HCT116 (cell line): ENCODE measurements around the gene PVR. TPM values are rescaled to one million over a fixed set of nuclear protein-coding genes. Genes with fewer than 3 reads are reported as not detected.

Experiments used
- ATAC-seq: fragments of 200-7000 bp; cut with Tn5 transposase; 2 replicates; pipeline ENCODE4 v1.9.1; 2020; ENCODE audit warnings: mild to moderate bottlenecking, moderate library complexity
- BruUV-seq: library from RNA; stranded (reverse); fragments of 400-500 nt; replicated peaks from 2 replicates; lab custom pipeline; 2021; lab: Mats Ljungman, UMichigan
- CTCF ChIA-PET: fragments of 300-600 bp; sonication (Branson Sonifier 250); formaldehyde crosslinking; loops from one replicate; lab custom pipeline; 2021; ENCODE audit warnings: antibody characterized with exemption; lab: Charles Lee
- POLR2A ChIA-PET: fragments of 300-600, 350-600 bp; sonication (Branson Sonifier 250); formaldehyde crosslinking; loops from one replicate; lab custom pipeline; 2021; ENCODE audit warnings: antibody characterized with exemption; lab: Charles Lee
- RAD21 ChIA-PET, 2 experiments: fragments of 300-600 bp; sonication (Branson Sonifier 250); formaldehyde crosslinking; loops; one replicate each; lab custom pipeline; 2023; ENCODE audit warnings: low total read pairs in 2 of 2; ENCODE audit not compliant: uncharacterized antibody in 2 of 2, unreplicated experiment in 2 of 2, low non-redundant PET in 1 of 2; lab: Charles Lee
- DNase-seq: peaks from one replicate; pipeline ENCODE4 v3.0.0-alpha.2; 2010; ENCODE audit warnings: low read depth, low spot score
- H2AFZ ChIP-seq: fragments of 200-600 bp; shearing (Covaris generic), sonication (generic); 2 replicates; pipeline ENCODE4 v1.6.1; 2017; ENCODE audit warnings: low read depth, mixed run types, mixed read lengths, antibody characterized with exemption, low read length; ENCODE audit not compliant: poor library complexity, severe bottlenecking
- H3K27ac ChIP-seq: 2 replicates; pipeline ENCODE4 v1.5.1; 2012; ENCODE audit warnings: low read depth, low read length
- H3K27me3 ChIP-seq: fragments of 200-600 bp; sonication (generic); 2 replicates; pipeline ENCODE4 v1.6.1; 2016; ENCODE audit warnings: mixed run types, low read length, mixed read lengths; ENCODE audit not compliant: insufficient read depth
- H3K36me3 ChIP-seq, 2 experiments: fragments of 200-500 bp in 1 of 2; fragments of 200-600 bp in 1 of 2; sonication (Bioruptor generic) in 1 of 2; sonication (generic) in 1 of 2; 2 replicates each; pipeline versions ENCODE4 v1.5.1 to v1.6.1; 2014 to 2016; ENCODE audit warnings: low read length in 2 of 2, inconsistent platforms in 1 of 2, mixed read lengths in 1 of 2, mixed run types in 1 of 2; ENCODE audit not compliant: insufficient read depth in 2 of 2, control insufficient read depth in 1 of 2
- H3K4me1 ChIP-seq, 2 experiments: fragments of 200-600 bp in 1 of 2; sonication (generic) in 1 of 2; 2 replicates each; pipeline versions ENCODE4 v1.5.1 to v1.6.1; 2012 to 2017; ENCODE audit warnings: low read length in 2 of 2, inconsistent platforms in 1 of 2, mild to moderate bottlenecking in 1 of 2, mixed read lengths in 1 of 2, mixed run types in 1 of 2, moderate library complexity in 1 of 2; ENCODE audit not compliant: insufficient read depth in 2 of 2, control insufficient read depth in 1 of 2
- H3K4me2 ChIP-seq: fragments of 200-600 bp; sonication (generic); 2 replicates; pipeline ENCODE4 v1.6.1; 2017; ENCODE audit warnings: mixed run types, low read length, mixed read lengths
- H3K4me3 ChIP-seq, 2 experiments: fragments of 200-600 bp in 1 of 2; sonication (generic) in 1 of 2; replicated peaks in 1 of 2; 2 replicates each; pipeline ENCODE4 v1.5.1; 2011 to 2016; ENCODE audit warnings: low read length in 2 of 2, control low read depth in 1 of 2, low read depth in 1 of 2, mild to moderate bottlenecking in 1 of 2, mixed read lengths in 1 of 2, mixed run types in 1 of 2
- H3K79me2 ChIP-seq: fragments of 200-600 bp; sonication (generic); 2 replicates; pipeline ENCODE4 v1.6.1; 2017; ENCODE audit warnings: mild to moderate bottlenecking, mixed run types, low read length, moderate library complexity, mixed read lengths; ENCODE audit not compliant: insufficient read depth
- H3K9ac ChIP-seq: fragments of 200-600 bp; sonication (generic); 2 replicates; pipeline ENCODE4 v1.6.1; 2016; ENCODE audit warnings: low read length, mixed read lengths
- H3K9me2 ChIP-seq: fragments of 200-600 bp; sonication (generic), shearing (Covaris generic); 2 replicates; pipeline ENCODE4 v1.6.1; 2017; ENCODE audit warnings: mixed run types, mild to moderate bottlenecking, moderate library complexity; ENCODE audit not compliant: insufficient read depth
- H3K9me3 ChIP-seq, 2 experiments: fragments of 200-500 bp in 1 of 2; fragments of 200-600 bp in 1 of 2; sonication (Bioruptor generic) in 1 of 2; sonication (generic) in 1 of 2; 2 replicates each; pipeline ENCODE4 v1.6.1; 2014 to 2017; ENCODE audit warnings: low read length in 2 of 2, mixed read lengths in 2 of 2, inconsistent platforms in 1 of 2, low read depth in 1 of 2, mild to moderate bottlenecking in 1 of 2, mixed run types in 1 of 2, moderate library complexity in 1 of 2; ENCODE audit not compliant: control insufficient read depth in 1 of 2, insufficient read depth in 1 of 2
- H4K20me1 ChIP-seq: fragments of 200-600 bp; sonication (generic), shearing (Covaris generic); 2 replicates; pipeline ENCODE4 v1.6.1; 2017; ENCODE audit warnings: mixed run types, mild to moderate bottlenecking, moderate library complexity; ENCODE audit not compliant: insufficient read depth
- EZH2phosphoT487 ChIP-seq: fragments of 200-600 bp; IDR thresholded peaks from 2 replicates; pipeline ENCODE4 v1.6.1; 2018; ENCODE audit warnings: antibody characterized with exemption, borderline replicate concordance
- POLR2AphosphoS5 ChIP-seq: IDR thresholded peaks from 2 replicates; pipeline ENCODE4 v1.6.1; 2011; ENCODE audit warnings: mild to moderate bottlenecking, low read depth, low read length, moderate library complexity
- SRF ChIP-seq: IDR thresholded peaks from 2 replicates; pipeline ENCODE4 v1.6.1; 2012; ENCODE audit warnings: low read depth
- YY1 ChIP-seq: IDR thresholded peaks from 2 replicates; pipeline ENCODE4 v1.6.1; 2011; ENCODE audit warnings: low read length, low read depth, moderate library complexity, mild to moderate bottlenecking; ENCODE audit not compliant: insufficient replicate concordance; ENCODE audit errors: extremely low read depth
- intact Hi-C: fragments of 100-400 bp; cut with micrococcal nuclease; formaldehyde crosslinking; loops from 2 replicates; pipeline ENCODE4 v1.10.0; 2022
- total RNA-seq: library from RNA; stranded (reverse); gene quantifications from one replicate; pipeline ENCODE4 v1.2.1, GENCODE V29; 2021; ENCODE audit not compliant: unreplicated experiment
- TF ChIP-seq, protein P1 (sequence below): IDR thresholded peaks from 2 replicates; pipeline ENCODE4 v1.6.1; 2012
- TF ChIP-seq, protein P2 (sequence below): IDR thresholded peaks from 2 replicates; pipeline ENCODE4 v1.6.1; 2012; ENCODE audit warnings: low read depth

The PVR gene
- total RNA-seq, 1 experiment from 2014 or later, result 62.0 TPM

DNA sequence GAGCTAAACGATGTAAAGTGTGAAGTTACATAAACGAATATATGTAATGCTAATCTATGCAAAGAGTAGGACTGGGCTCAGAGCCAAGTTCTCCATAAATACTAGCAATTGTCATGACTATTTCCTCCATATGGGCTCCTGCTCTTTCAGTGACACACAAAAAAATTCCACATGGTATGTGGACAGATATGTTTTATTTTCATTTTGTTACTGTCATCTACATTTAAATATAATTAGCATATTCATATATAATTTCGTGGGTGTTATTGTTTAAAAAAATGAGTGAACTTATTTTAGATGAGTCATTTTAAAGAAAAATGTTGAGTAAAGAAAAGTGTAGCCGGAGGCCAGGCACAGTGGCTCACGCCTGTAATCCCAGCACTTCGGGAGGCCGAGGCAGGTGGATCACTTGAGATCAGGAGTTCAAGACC is 35.3 kb upstream of the PVR start:
- TF ChIP-seq, protein P1, sequence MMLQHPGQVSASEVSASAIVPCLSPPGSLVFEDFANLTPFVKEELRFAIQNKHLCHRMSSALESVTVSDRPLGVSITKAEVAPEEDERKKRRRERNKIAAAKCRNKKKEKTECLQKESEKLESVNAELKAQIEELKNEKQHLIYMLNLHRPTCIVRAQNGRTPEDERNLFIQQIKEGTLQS, result no peak
- no peak for TF ChIP-seq EZH2phosphoT487
- no peak for TF ChIP-seq YY1
- TF ChIP-seq POLR2AphosphoS5, result no peak
- no peak for TF ChIP-seq SRF
- TF ChIP-seq, protein P2, sequence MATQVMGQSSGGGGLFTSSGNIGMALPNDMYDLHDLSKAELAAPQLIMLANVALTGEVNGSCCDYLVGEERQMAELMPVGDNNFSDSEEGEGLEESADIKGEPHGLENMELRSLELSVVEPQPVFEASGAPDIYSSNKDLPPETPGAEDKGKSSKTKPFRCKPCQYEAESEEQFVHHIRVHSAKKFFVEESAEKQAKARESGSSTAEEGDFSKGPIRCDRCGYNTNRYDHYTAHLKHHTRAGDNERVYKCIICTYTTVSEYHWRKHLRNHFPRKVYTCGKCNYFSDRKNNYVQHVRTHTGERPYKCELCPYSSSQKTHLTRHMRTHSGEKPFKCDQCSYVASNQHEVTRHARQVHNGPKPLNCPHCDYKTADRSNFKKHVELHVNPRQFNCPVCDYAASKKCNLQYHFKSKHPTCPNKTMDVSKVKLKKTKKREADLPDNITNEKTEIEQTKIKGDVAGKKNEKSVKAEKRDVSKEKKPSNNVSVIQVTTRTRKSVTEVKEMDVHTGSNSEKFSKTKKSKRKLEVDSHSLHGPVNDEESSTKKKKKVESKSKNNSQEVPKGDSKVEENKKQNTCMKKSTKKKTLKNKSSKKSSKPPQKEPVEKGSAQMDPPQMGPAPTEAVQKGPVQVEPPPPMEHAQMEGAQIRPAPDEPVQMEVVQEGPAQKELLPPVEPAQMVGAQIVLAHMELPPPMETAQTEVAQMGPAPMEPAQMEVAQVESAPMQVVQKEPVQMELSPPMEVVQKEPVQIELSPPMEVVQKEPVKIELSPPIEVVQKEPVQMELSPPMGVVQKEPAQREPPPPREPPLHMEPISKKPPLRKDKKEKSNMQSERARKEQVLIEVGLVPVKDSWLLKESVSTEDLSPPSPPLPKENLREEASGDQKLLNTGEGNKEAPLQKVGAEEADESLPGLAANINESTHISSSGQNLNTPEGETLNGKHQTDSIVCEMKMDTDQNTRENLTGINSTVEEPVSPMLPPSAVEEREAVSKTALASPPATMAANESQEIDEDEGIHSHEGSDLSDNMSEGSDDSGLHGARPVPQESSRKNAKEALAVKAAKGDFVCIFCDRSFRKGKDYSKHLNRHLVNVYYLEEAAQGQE, result no peak
- Histone ChIP-seq H3K36me3 (no peaks in the 10 kb centered on the region), H4K20me1 (no peaks in the 10 kb centered on the region), H3K4me1 (peaks cover 0 to 5% of the 10 kb centered on the region in 2 experiments; a peak in 1 of 4 replicates), H3K27ac (no peak overlapping the region), H3K9me2 (no peaks in the 10 kb centered on the region), H3K9me3 (no peaks in the 10 kb centered on the region), H3K4me3 (no peak overlapping the region), H3K4me2 (no peak overlapping the region), H3K27me3 (no peaks in the 10 kb centered on the region), H3K79me2 (no peaks in the 10 kb centered on the region), H3K9ac (no peak overlapping the region), H2AFZ (no peak overlapping the region)
- BruUV-seq, result no TSS peak
- ChIA-PET RAD21 (no interaction called here), CTCF (no interaction called here), POLR2A (no interaction called here)
- intact Hi-C loops, result no loop called here
- ATAC-seq (no peak), DNase-seq (no peak)
